ELR (cell line): ENCODE results near the gene NFYC.
A peak's percentile ranks its signal among the peaks of the same experiment; 100 is the strongest.

ENCODE experiments used
- DNase-seq: peaks from one replicate; pipeline ENCODE4 v3.0.0-alpha.2; 2015; ENCODE audit warnings: low read depth

Gene NFYC

GRCh38 chr1:40691538-40692428, at the start of gene NFYC:
Gene NFYC, plus strand, starts transcription at chr1:40691704. Its CDS starts 47,140 bp downstream, at chr1:40738844.
- DNase-seq: peak; percentile 100

GRCh38 chr1:40645118-40645680, 46.3 kb upstream of the NFYC start:
- DNase-seq: no peak

GRCh38 chr1:40646315-40646714, 45.2 kb upstream of the NFYC start:
- DNase-seq: peak; percentile 67

- DNase-seq: no peak
Observed at GRCh38 chr1:40648200-40648599, 43.3 kb upstream of the NFYC start.

GRCh38 chr1:40648928-40649591, 42.4 kb upstream of the NFYC start:
- DNase-seq: no peak

- DNase-seq: no peak
Observed at GRCh38 chr1:40649592-40649930, 41.9 kb upstream of the NFYC start.

GRCh38 chr1:40650075-40650474, 41.4 kb upstream of the NFYC start:
- DNase-seq: no peak

- no peak for DNase-seq
Observed at GRCh38 chr1:40651138-40651857, 40.2 kb upstream of the NFYC start.

GRCh38 chr1:40652468-40652867, 39.0 kb upstream of the NFYC start:
- no peak for DNase-seq

GRCh38 chr1:40652979-40653378, 38.5 kb upstream of the NFYC start:
- DNase-seq: no peak

GRCh38 chr1:40653851-40654537, 37.5 kb upstream of the NFYC start:
- DNase-seq: no peak

- DNase-seq: no peak
Observed at GRCh38 chr1:40657046-40657445, 34.5 kb upstream of the NFYC start.

GRCh38 chr1:40658751-40659648, 32.5 kb upstream of the NFYC start:
- DNase-seq: no peak

GRCh38 chr1:40659649-40659947, 31.9 kb upstream of the NFYC start:
- no peak for DNase-seq

GRCh38 chr1:40661678-40662077, 29.8 kb upstream of the NFYC start:
- no peak for DNase-seq

- peak; percentile 27 for DNase-seq
Observed at GRCh38 chr1:40662151-40662550, 29.4 kb upstream of the NFYC start.

GRCh38 chr1:40662864-40663263, 28.6 kb upstream of the NFYC start:
- peak; percentile 50 for DNase-seq

- DNase-seq: no peak
Observed at GRCh38 chr1:40663324-40664166, 28.0 kb upstream of the NFYC start.

- DNase-seq: no peak
Observed at GRCh38 chr1:40664167-40664537, 27.4 kb upstream of the NFYC start.

GRCh38 chr1:40664791-40665190, 26.7 kb upstream of the NFYC start:
- DNase-seq: no peak
